ENCODE data around the gene CHI3L2.

Gene CHI3L2

DNA sequence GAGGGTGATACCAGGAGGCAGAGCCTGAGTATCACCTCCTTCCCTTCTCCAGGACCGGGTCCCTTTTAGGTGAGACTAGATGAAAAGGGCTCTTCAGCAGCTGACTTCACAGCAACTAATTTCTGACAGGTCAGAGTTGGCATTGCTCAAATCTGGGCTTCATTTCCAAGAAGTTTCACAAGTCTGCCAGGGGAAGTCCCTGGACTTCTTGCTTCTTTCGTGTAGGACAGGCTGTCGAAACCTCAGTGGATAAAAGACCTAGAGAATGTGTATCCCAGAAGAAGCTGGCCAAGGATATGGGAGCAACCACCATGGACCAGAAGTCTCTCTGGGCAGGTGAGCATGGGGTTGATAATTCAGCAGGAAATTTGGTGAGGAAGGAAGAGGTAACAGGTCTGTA lies at the start of gene CHI3L2:
CHI3L2 (plus strand) TSS at position 280 of the 400 bp plus-strand sequence; CDS start at position 297, 17 bp downstream.
- peak within 1 kb of the TSS; percentile 13 for H3K4me3 Mint-ChIP-seq
- no peak for DNase-seq (ENCODE audit: low spot score)
- no peaks in the 10 kb centered on the region for H3K9me3 Mint-ChIP-seq
- peak within 1 kb of the TSS; percentile 53 for H3K27ac Mint-ChIP-seq
- no peaks in the 10 kb centered on the region for H3K27me3 Mint-ChIP-seq (ENCODE audit: low read depth)
- H3K4me1 Mint-ChIP-seq (ENCODE audit: low read depth), result peaks cover 70% of the 10 kb centered on the region
- peaks cover 2% of the 10 kb centered on the region for H3K36me3 Mint-ChIP-seq (ENCODE audit: low read depth)

- no peak for DNase-seq (ENCODE audit: low spot score)
- no peaks in the 10 kb centered on the region for H3K9me3 Mint-ChIP-seq
- H3K4me1 Mint-ChIP-seq (ENCODE audit: low read depth), result peaks cover 7% of the 10 kb centered on the region
- no peaks in the 10 kb centered on the region for H3K27me3 Mint-ChIP-seq (ENCODE audit: low read depth)
- H3K27ac Mint-ChIP-seq, result no peak overlapping the region
- no peak overlapping the region for H3K4me3 Mint-ChIP-seq
- peaks cover 54% of the 10 kb centered on the region for H3K36me3 Mint-ChIP-seq (ENCODE audit: low read depth)
Observed at GRCh38 chr1:111179968-111180533, 47.5 kb upstream of the CHI3L2 start.

DNA sequence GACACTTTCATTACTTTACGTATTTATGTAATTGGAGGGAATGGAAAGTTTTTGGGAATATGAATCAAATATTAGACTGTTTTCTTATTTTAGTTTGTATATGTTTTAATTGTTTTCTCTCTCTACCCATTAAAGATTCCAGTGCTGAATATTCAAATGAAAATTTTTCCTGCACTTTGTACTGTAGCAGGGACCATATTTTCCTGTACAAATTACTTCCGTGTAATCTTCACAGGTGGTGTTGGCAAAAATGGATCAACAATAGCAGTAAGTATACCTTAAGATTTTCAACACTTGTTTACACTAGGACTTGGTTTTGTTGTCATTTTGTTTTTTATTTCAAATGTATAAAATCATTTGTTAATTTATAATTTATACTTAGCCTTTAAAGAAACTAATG lies 45.5 kb upstream of the CHI3L2 start:
- no peaks in the 10 kb centered on the region for H3K9me3 Mint-ChIP-seq
- H3K4me1 Mint-ChIP-seq (ENCODE audit: low read depth), result peaks cover 16% of the 10 kb centered on the region
- H3K4me3 Mint-ChIP-seq, result no peak overlapping the region
- H3K27me3 Mint-ChIP-seq (ENCODE audit: low read depth), result no peaks in the 10 kb centered on the region
- H3K36me3 Mint-ChIP-seq (ENCODE audit: low read depth), result peaks cover 66% of the 10 kb centered on the region
- no peak for DNase-seq (ENCODE audit: low spot score)
- no peak overlapping the region for H3K27ac Mint-ChIP-seq

- H3K36me3 Mint-ChIP-seq (ENCODE audit: low read depth), result peaks cover 71% of the 10 kb centered on the region
- peak overlapping the region; percentile 56 for H3K27ac Mint-ChIP-seq
- H3K27me3 Mint-ChIP-seq (ENCODE audit: low read depth), result no peaks in the 10 kb centered on the region
- H3K4me1 Mint-ChIP-seq (ENCODE audit: low read depth), result peaks cover 18% of the 10 kb centered on the region
- no peak overlapping the region for H3K4me3 Mint-ChIP-seq
- DNase-seq (ENCODE audit: low spot score), result no peak
- no peaks in the 10 kb centered on the region for H3K9me3 Mint-ChIP-seq
Observed at GRCh38 chr1:111183308-111184069, 44.0 kb upstream of the CHI3L2 start.

DNA sequence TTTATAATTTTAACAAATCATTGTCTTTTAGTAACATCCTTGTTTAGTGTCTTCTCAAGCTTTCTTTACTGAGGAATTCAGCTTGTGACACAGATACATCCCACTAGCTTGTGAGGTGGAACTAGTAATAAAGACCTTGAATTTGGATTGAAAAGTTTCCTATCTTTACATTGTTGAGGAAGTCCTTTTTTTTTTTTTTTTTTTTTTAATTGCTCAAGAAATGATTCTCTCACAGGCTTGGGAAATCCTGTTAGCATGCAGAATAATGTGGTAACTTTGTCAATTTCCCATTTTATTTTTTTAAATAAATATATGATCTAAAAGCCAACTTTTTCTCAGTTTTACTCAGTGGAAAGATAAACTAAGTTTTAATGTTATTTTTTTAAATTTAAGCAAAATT lies 42.9 kb upstream of the CHI3L2 start:
- DNase-seq (ENCODE audit: low spot score), result no peak
- no peaks in the 10 kb centered on the region for H3K9me3 Mint-ChIP-seq
- H3K4me1 Mint-ChIP-seq (ENCODE audit: low read depth), result peaks cover 25% of the 10 kb centered on the region
- H3K27me3 Mint-ChIP-seq (ENCODE audit: low read depth), result no peaks in the 10 kb centered on the region
- peaks cover 75% of the 10 kb centered on the region for H3K36me3 Mint-ChIP-seq (ENCODE audit: low read depth)
- H3K27ac Mint-ChIP-seq, result no peak overlapping the region
- no peak overlapping the region for H3K4me3 Mint-ChIP-seq

DNA sequence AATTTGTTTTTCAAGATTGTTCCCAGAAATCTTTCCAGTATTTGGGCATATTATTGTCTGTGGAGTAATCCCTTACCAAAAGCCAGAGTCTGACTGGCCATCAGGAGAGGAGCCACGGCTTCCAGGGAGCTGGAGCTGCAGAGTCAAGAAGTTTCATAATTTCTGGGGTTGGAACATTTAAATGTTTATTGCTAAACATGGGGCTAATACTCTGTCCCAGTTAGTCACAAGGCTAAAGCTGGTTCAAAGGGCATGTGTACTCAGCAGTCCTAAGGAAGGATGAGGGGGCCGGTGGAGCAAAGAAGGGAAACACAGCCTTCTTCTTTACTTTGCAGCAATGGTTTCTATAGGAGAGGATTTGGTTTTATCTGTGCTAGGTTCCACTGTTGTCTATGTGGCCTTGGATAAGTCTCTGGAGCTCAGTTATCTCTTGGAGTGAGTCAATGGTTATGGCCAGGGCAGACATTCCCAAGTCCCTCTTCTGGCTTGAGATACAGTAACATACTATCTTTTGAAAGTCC lies 36.5 kb upstream of the CHI3L2 start:
- Mint-ChIP-seq H3K27me3 (ENCODE audit: low read depth) (no peaks in the 10 kb centered on the region), H3K4me1 (ENCODE audit: low read depth) (peaks cover 69% of the 10 kb centered on the region), H3K4me3 (no peak overlapping the region), H3K27ac (peak overlapping the region; percentile 39), H3K36me3 (ENCODE audit: low read depth) (peaks cover 97% of the 10 kb centered on the region), H3K9me3 (no peaks in the 10 kb centered on the region)
- no peak for DNase-seq (ENCODE audit: low spot score)

GRCh38 chr1:111191496-111191895 lies 36.0 kb upstream of the CHI3L2 start:
- Mint-ChIP-seq H3K36me3 (ENCODE audit: low read depth) (peaks cover 97% of the 10 kb centered on the region), H3K9me3 (no peaks in the 10 kb centered on the region), H3K27ac (peak overlapping the region; percentile 39), H3K4me3 (no peak overlapping the region), H3K27me3 (ENCODE audit: low read depth) (no peaks in the 10 kb centered on the region), H3K4me1 (ENCODE audit: low read depth) (peaks cover 74% of the 10 kb centered on the region)
- DNase-seq (ENCODE audit: low spot score), result no peak

GRCh38 chr1:111192074-111192473 lies 35.4 kb upstream of the CHI3L2 start:
- Mint-ChIP-seq H3K9me3 (no peaks in the 10 kb centered on the region), H3K27ac (peak overlapping the region; percentile 71), H3K27me3 (ENCODE audit: low read depth) (no peaks in the 10 kb centered on the region), H3K4me3 (no peak overlapping the region), H3K36me3 (ENCODE audit: low read depth) (peaks cover 97% of the 10 kb centered on the region), H3K4me1 (ENCODE audit: low read depth) (peaks cover 76% of the 10 kb centered on the region)
- no peak for DNase-seq (ENCODE audit: low spot score)

DNA sequence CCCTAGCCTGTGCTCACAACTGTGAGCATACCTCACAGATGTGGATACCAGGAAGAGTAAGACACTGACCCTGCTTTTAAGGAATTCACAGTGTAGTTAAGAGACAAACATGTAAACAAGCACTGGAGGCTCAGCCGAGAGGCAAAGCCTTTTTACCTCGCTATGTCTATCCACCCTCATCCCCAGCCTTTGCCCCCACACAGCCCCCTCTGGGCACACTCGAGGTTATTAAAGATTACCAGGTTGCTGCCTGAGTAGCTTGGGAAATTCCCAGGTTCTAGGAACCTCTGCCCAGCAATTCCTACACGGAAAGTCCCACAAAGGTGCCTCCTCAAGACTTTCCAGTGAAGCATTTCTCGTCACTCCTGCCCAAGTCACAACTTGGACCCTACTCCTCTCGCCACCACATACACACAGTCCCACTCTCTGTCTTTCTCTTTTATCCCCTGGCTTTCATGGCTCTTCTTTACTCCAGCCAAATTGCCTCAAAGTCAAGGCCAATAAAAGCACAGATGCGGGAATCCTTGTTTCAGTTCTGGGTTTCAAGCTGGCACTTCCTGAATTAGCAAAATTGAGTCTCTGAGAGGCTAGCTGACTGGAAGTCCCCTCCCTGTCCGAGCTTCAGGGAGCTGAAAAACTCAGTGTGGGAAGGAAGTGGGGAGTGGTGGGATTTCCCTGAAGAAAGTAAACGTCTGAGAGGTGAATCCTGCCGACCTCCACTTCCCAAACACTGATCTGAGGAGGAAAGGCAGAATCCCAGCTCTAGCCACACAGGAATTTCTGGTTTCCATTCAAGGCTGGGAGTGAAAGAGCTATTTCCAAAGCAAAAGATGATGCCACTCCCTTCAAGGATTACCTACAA lies 34.6 kb upstream of the CHI3L2 start:
- Mint-ChIP-seq H3K4me3 (peak overlapping the region; percentile 70), H3K36me3 (ENCODE audit: low read depth) (peaks cover 98% of the 10 kb centered on the region), H3K4me1 (ENCODE audit: low read depth) (peaks cover 83% of the 10 kb centered on the region), H3K27ac (peak overlapping the region; percentile 80), H3K27me3 (ENCODE audit: low read depth) (no peaks in the 10 kb centered on the region), H3K9me3 (no peaks in the 10 kb centered on the region)
- no peak for DNase-seq (ENCODE audit: low spot score)

DNA sequence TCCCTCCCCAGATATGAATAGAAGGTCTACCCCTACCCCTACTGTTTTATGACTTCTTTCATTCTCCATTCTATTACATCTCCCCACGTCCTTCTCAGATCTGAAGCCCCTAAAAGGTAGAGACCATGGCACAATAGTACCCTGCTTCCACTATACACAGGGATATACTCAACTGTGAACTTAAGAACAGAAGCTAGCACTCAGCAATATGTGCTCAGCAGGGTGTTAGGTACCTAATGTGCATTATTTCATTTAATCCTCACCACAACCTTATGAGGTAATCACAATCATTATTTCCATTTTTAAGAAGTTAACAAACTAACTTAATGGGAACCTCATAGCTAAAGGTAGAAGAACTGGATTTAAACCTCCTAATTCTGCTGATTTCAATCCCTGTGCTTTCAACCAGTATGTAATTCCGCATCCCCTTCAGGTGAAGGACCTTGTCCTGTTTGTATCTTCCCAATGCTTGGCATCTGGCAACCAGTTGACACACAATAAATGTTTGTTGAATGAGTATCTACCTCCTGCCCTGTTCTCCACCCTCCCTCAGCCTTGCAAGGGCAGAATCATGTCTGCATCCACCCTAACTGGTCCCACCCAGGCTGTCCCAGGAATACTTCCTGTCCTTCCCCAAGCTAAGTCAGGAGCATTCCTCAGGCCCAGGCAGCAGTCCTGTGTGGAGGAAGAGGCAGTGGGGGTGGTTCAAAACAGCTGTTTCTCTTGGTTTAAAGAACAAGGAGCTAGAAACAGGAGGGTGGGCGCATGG lies 33.6 kb upstream of the CHI3L2 start:
- Mint-ChIP-seq H3K27me3 (ENCODE audit: low read depth) (no peaks in the 10 kb centered on the region), H3K27ac (peak overlapping the region; percentile 67), H3K36me3 (ENCODE audit: low read depth) (peaks cover 98% of the 10 kb centered on the region), H3K9me3 (no peaks in the 10 kb centered on the region), H3K4me3 (peak overlapping the region; percentile 70), H3K4me1 (ENCODE audit: low read depth) (peaks cover 81% of the 10 kb centered on the region)
- no peak for DNase-seq (ENCODE audit: low spot score)

DNA sequence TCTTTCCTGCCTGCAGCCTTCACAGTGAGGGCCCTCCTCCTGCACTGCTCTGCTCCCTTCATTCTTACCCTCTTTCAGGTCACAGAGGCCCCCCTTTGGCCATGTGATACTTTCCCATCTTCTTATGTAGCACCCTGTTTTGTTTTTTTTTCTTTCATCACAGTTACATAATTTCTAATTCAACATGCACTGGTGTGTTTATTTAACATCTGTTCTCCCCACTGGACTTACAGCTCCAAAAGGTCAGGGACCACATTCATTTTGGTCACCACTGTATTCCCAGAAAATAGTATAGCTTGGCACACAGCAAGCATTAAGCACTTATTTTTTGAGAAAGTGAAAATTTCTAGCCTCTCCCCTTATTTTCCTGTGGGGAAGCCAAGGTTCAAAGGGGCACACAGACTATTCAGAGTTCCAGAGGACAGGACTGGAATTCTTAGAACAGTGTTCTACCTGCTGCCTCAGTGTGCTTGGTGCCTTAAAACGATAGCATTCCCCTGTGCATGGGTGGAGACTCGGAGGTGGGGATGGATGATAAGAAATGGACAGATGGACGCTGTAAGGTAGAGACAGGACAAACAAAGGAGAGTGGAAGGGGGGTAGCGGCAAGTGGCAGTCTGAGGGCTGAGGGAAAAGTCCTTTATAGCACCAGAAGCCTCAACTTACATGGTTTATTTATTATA lies 32.4 kb upstream of the CHI3L2 start:
- peak overlapping the region; percentile 70 for H3K4me3 Mint-ChIP-seq
- H3K27me3 Mint-ChIP-seq (ENCODE audit: low read depth), result no peaks in the 10 kb centered on the region
- peaks cover 94% of the 10 kb centered on the region for H3K36me3 Mint-ChIP-seq (ENCODE audit: low read depth)
- DNase-seq (ENCODE audit: low spot score), result no peak
- H3K27ac Mint-ChIP-seq, result peak overlapping the region; percentile 53
- H3K9me3 Mint-ChIP-seq, result no peaks in the 10 kb centered on the region
- peaks cover 75% of the 10 kb centered on the region for H3K4me1 Mint-ChIP-seq (ENCODE audit: low read depth)

DNA sequence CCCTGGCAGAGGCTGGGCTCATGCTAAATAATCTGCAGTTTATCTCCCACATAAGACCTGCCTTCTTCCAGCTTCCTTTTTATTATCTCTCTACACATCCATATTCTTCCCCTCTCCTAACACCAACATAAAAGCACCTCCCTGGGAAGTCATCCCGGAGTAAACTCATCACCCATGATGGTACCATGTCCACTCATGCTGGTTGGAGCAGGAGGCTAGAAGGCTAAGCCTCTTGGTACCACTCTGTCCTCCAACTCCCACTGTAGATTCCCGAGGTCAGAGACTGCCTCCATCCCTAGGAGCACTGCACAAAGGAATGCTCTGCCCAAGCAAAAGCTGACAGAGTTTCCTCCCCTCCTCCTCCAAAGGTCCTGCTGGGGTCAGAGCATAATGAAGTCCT lies 31.3 kb upstream of the CHI3L2 start:
- DNase-seq (ENCODE audit: low spot score), result no peak
- H3K27me3 Mint-ChIP-seq (ENCODE audit: low read depth), result no peaks in the 10 kb centered on the region
- peak overlapping the region; percentile 82 for H3K27ac Mint-ChIP-seq
- H3K4me1 Mint-ChIP-seq (ENCODE audit: low read depth), result peaks cover 72% of the 10 kb centered on the region
- H3K4me3 Mint-ChIP-seq, result peak overlapping the region; percentile 99
- peaks cover 86% of the 10 kb centered on the region for H3K36me3 Mint-ChIP-seq (ENCODE audit: low read depth)
- H3K9me3 Mint-ChIP-seq, result no peaks in the 10 kb centered on the region
